ENCODE results near the gene S100A5. TPM values are rescaled to one million over a fixed set of nuclear protein-coding genes. Genes with fewer than 3 reads are reported as not detected.
"Not testable (repeated sequence)": the region's sequence is repeated elsewhere in the genome, so short reads cannot be mapped to it uniquely, and the experiment has no call there.

S100A5 gene
- total RNA-seq, 4 donors from 2014 or later, result 0.98 TPM; not detected in 3

DNA sequence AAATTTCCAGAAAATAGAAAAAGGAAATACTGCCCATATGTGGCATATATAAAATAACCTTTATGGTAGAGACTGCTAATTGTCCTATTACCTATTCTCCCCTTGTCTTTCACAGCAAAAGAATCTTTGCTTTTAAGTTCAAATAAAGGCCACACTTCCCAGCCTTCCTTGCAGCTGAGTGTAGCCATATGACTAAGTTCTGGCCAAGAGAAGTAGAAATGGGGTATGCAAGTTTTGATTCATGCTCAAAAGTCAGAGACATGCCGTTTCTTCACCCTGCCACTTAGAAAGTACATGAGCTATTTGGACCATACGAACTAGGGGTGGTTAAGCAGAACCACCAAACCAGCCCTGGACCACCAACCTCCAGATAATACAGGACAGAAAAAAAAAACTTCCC lies 43.2 kb upstream of the S100A5 start:
- TF ChIP-seq, protein P1, sequence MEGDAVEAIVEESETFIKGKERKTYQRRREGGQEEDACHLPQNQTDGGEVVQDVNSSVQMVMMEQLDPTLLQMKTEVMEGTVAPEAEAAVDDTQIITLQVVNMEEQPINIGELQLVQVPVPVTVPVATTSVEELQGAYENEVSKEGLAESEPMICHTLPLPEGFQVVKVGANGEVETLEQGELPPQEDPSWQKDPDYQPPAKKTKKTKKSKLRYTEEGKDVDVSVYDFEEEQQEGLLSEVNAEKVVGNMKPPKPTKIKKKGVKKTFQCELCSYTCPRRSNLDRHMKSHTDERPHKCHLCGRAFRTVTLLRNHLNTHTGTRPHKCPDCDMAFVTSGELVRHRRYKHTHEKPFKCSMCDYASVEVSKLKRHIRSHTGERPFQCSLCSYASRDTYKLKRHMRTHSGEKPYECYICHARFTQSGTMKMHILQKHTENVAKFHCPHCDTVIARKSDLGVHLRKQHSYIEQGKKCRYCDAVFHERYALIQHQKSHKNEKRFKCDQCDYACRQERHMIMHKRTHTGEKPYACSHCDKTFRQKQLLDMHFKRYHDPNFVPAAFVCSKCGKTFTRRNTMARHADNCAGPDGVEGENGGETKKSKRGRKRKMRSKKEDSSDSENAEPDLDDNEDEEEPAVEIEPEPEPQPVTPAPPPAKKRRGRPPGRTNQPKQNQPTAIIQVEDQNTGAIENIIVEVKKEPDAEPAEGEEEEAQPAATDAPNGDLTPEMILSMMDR (IDR thresholded peaks at IDR 0.05), result no peak
- no peak for TF ChIP-seq POLR2AphosphoS5 (IDR thresholded peaks at IDR 0.05)
- TF ChIP-seq EP300 (IDR thresholded peaks at IDR 0.05), result no peak
- no peak for TF ChIP-seq POLR2A (IDR thresholded peaks at IDR 0.05; ENCODE audit: low read depth)
- intact Hi-C loops (cut with DNase I), result no loop called here
- 70% methylated on average over 2 of the region's 2 CpGs for WGBS

GRCh38 chr1:153583514-153583913 lies 42.8 kb upstream of the S100A5 start:
- H3K4me3 ChIP-seq; H3K4me1 ChIP-seq; H3K36me3 ChIP-seq; H3K9me3 ChIP-seq; H3K27me3 ChIP-seq; intact Hi-C loops (cut with DNase I); DNase-seq (ENCODE audit: extremely low spot score); H3K27ac ChIP-seq (replicated peaks in 1 of 4): not testable (repeated sequence)
- 82% methylated on average over 3 of the region's 3 CpGs for WGBS

More for the DNA sequence above, 43.2 kb upstream of the S100A5 start:
- no peak overlapping the region for H3K4me3 ChIP-seq
- no peaks in the 10 kb centered on the region for H3K9me3 ChIP-seq
- DNase-seq (ENCODE audit: extremely low spot score), result no peak
- no peaks in the 10 kb centered on the region for H3K36me3 ChIP-seq
- no peaks in the 10 kb centered on the region for H3K27me3 ChIP-seq
- H3K27ac ChIP-seq (replicated peaks in 1 of 4), result no peak overlapping the region
- H3K4me1 ChIP-seq, result peaks cover 0 to 3% (median 0%) of the 10 kb centered on the region in 4 donors

DNA sequence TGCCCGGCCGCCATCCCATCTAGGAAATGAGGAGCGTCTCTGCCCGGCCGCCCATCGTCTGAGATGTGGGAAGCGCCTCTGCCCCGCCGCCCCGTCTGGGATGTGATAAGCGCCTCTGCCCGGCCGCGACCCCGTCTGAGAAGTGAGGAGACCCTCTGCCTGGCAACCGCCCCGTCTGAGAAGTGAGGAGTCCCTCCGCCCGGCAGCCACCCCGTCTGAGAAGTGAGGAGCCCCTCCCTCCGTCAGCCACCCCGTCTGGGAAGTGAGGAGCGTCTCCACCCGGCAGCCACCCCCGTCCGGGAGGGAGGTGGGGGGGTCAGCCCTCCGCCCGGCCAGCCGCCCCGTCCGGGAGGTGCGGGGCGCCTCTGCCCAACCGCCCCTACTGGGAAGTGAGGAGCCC lies 42.1 kb upstream of the S100A5 start:
- DNase-seq (ENCODE audit: extremely low spot score); intact Hi-C loops (cut with DNase I): not testable (repeated sequence)
- 98% methylated on average over 23 of the region's 34 CpGs for WGBS

GRCh38 chr1:153578936-153579335 lies 38.2 kb upstream of the S100A5 start:
- H3K36me3 ChIP-seq, result no peaks in the 10 kb centered on the region
- TF ChIP-seq, protein P1 (IDR thresholded peaks at IDR 0.05), result no peak
- TF ChIP-seq POLR2A (IDR thresholded peaks at IDR 0.05; ENCODE audit: low read depth) (no peak), EP300 (IDR thresholded peaks at IDR 0.05) (no peak), POLR2AphosphoS5 (IDR thresholded peaks at IDR 0.05) (no peak)
- no peaks in the 10 kb centered on the region for H3K9me3 ChIP-seq
- intact Hi-C loops (cut with DNase I), result loop anchor here (10.0 kb wide), 1 partner anchor 76 kb away; the partner anchor contains the start of gene SNAPIN
- WGBS, result 92% methylated on average over 3 of the region's 3 CpGs
- H3K27me3 ChIP-seq, result no peaks in the 10 kb centered on the region
- H3K27ac ChIP-seq (replicated peaks in 1 of 4), result no peak overlapping the region
- no peak for DNase-seq (ENCODE audit: extremely low spot score)
- no peaks in the 10 kb centered on the region for H3K4me1 ChIP-seq
- H3K4me3 ChIP-seq, result no peak overlapping the region

More for the DNA sequence above, 42.1 kb upstream of the S100A5 start:
- H3K4me1 ChIP-seq; H3K4me3 ChIP-seq; H3K27ac ChIP-seq (replicated peaks in 1 of 4); H3K36me3 ChIP-seq; H3K9me3 ChIP-seq; H3K27me3 ChIP-seq: not testable (repeated sequence)

- Histone ChIP-seq H3K27ac (replicated peaks in 1 of 4) (no peak overlapping the region), H3K27me3 (no peaks in the 10 kb centered on the region), H3K4me1 (no peaks in the 10 kb centered on the region), H3K9me3 (no peaks in the 10 kb centered on the region), H3K36me3 (no peaks in the 10 kb centered on the region), H3K4me3 (no peak overlapping the region)
- DNase-seq (ENCODE audit: extremely low spot score), result no peak
- TF ChIP-seq, protein P1 (IDR thresholded peaks at IDR 0.05), result no peak
- TF ChIP-seq POLR2A (IDR thresholded peaks at IDR 0.05; ENCODE audit: low read depth) (no peak), EP300 (IDR thresholded peaks at IDR 0.05) (no peak), POLR2AphosphoS5 (IDR thresholded peaks at IDR 0.05) (no peak)
- intact Hi-C loops (cut with DNase I), result loop anchor here (10.0 kb wide), 1 partner anchor 76 kb away; the partner anchor contains the start of gene SNAPIN
These were observed 37.8 kb upstream of the S100A5 start for GRCh38 chr1:153578490-153578889.

DNA sequence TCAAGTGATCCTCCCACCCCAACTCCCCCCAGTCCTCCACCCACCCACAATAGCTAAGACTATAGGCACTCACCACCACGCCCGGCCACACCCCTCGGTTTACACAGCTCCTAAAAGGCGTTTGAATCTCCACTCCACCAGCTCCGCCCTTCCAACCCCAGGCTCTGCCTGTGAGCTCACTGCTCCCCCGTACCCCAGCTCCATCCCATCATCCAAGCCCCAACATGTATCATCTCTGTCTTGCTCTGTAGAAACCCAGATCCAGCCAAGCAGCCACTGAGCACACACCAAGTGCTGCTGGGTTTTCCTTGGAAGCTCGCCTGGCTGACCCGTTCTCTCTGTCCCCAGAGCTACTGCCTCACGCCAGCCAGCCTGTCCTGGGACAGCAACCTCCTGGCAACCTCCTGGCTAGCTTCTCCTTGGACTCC lies 36.9 kb upstream of the S100A5 start:
- H3K4me3 ChIP-seq, result no peak overlapping the region
- H3K9me3 ChIP-seq, result no peaks in the 10 kb centered on the region
- no peak for TF ChIP-seq POLR2AphosphoS5 (IDR thresholded peaks at IDR 0.05)
- no peak for TF ChIP-seq POLR2A (IDR thresholded peaks at IDR 0.05; ENCODE audit: low read depth)
- TF ChIP-seq, protein P1 (IDR thresholded peaks at IDR 0.05), result no peak
- no peak for TF ChIP-seq EP300 (IDR thresholded peaks at IDR 0.05)
- intact Hi-C loops (cut with DNase I), result loop anchor here (10.0 kb wide), 1 partner anchor 77 kb away; the partner anchor contains the start of gene SNAPIN
- no peaks in the 10 kb centered on the region for H3K36me3 ChIP-seq
- H3K27me3 ChIP-seq, result no peaks in the 10 kb centered on the region
- H3K4me1 ChIP-seq, result peaks cover 4 to 7% (median 5%) of the 10 kb centered on the region in 4 donors
- 68% methylated on average over 9 of the region's 9 CpGs for WGBS
- H3K27ac ChIP-seq (replicated peaks in 1 of 4), result no peak overlapping the region
- DNase-seq (ENCODE audit: extremely low spot score), result no peak
